Neutrophil (primary cell): ENCODE results near the gene OR2AJ1.

Source experiments
- H3K27ac ChIP-seq: fragments of 200-600 bp; sonication (generic); 2 replicates; pipeline ENCODE4 v1.5.1; 2016; ENCODE audit warnings: mild to moderate bottlenecking, moderate library complexity
- H3K27me3 ChIP-seq: fragments of 200-600 bp; sonication (generic); 2 replicates; pipeline ENCODE4 v1.6.0; 2016; ENCODE audit warnings: mild to moderate bottlenecking
- H3K36me3 ChIP-seq: fragments of 200-600 bp; sonication (generic); 2 replicates; pipeline ENCODE4 v1.5.1; 2017
- H3K4me1 ChIP-seq, 2 experiments: fragments of 200-600 bp in 1 of 2; sonication (generic) in 1 of 2; 1 replicate in 1 of 2; 2 replicates in 1 of 2; pipeline versions ENCODE4 v1.5.1 to v1.6.1; 2013 to 2016; ENCODE audit warnings: low read depth in 1 of 2, low read length in 1 of 2, mild to moderate bottlenecking in 1 of 2, moderate library complexity in 1 of 2; ENCODE audit not compliant: control insufficient read depth in 1 of 2, insufficient read depth in 1 of 2
- H3K4me3 ChIP-seq, 2 experiments: fragments of 200-600 bp in 1 of 2; sonication (generic) in 1 of 2; 1 replicate in 1 of 2; 2 replicates in 1 of 2; pipeline ENCODE4 v1.5.1; 2013 to 2016; ENCODE audit warnings: low read depth in 1 of 2, low read length in 1 of 2, mild to moderate bottlenecking in 1 of 2, moderate library complexity in 1 of 2
- H3K9me3 ChIP-seq: fragments of 200-600 bp; sonication (generic); 2 replicates; pipeline ENCODE4 v1.5.1; 2016
- TF ChIP-seq, protein P1 (sequence below): fragments of 200-600 bp; sonication (generic); IDR thresholded peaks from 2 replicates; pipeline ENCODE4 v1.5.1; 2016; ENCODE audit warnings: antibody characterized with exemption

Gene OR2AJ1

DNA sequence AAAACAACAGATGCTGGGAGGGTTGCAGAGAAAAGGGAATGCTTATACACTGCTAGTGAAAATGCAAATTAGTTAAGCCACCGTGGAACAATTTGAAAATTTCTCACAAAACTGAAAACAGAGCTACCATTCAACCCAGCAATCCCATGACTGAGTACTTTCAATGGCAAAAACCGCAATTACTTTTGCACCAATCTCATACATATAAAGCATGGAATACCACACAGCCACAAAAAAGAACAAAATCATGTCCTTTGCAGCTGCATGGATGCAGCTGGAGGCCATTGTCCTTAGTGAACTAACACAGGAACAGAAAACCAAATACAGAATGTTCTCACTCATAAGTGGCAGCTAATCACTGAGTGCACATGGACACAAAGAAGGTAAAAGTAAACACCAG lies 10.9 kb upstream of the OR2AJ1 start:
- Histone ChIP-seq H3K9me3 (no peaks in the 10 kb centered on the region), H3K36me3 (no peaks in the 10 kb centered on the region), H3K27ac (no peak overlapping the region), H3K4me3 (no peak overlapping the region), H3K27me3 (no peaks in the 10 kb centered on the region), H3K4me1 (no peaks in the 10 kb centered on the region)
- TF ChIP-seq, protein P1, sequence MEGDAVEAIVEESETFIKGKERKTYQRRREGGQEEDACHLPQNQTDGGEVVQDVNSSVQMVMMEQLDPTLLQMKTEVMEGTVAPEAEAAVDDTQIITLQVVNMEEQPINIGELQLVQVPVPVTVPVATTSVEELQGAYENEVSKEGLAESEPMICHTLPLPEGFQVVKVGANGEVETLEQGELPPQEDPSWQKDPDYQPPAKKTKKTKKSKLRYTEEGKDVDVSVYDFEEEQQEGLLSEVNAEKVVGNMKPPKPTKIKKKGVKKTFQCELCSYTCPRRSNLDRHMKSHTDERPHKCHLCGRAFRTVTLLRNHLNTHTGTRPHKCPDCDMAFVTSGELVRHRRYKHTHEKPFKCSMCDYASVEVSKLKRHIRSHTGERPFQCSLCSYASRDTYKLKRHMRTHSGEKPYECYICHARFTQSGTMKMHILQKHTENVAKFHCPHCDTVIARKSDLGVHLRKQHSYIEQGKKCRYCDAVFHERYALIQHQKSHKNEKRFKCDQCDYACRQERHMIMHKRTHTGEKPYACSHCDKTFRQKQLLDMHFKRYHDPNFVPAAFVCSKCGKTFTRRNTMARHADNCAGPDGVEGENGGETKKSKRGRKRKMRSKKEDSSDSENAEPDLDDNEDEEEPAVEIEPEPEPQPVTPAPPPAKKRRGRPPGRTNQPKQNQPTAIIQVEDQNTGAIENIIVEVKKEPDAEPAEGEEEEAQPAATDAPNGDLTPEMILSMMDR = no peak

DNA sequence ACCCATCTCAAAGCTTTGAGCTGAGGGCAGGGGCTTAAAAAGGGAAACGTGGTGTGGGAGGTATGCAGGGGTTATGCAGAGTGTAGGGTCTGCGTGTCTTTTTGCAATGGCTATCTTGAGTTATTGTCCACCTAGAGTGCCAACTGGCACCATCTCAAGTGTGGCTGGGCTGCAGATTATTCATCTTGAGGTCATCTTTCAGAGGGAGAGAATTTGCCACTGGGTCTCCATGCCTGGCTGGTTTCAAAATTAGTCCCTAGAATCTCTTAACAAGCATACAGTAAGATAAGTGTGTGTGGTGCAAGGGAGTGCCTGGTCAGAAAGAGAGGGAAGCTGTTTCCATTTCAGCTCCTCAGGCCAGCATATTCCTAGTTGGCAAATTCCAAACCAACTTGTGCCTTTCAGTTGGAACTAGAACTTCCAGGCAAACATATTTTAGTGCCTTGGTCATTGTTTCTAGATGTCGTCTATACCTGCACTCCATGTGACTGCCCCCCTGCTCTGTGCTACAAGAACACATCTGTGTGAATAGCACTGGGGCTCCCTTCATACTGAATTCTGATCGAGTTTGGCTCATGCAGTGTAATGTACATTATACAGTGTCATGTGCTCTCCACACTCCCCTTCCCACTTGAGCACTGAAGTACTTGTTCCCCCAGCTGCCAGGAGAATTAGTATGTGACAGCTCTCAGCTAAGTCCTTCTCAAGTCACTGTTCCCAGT lies 9.6 kb upstream of the OR2AJ1 start:
- Histone ChIP-seq H3K4me1 (no peaks in the 10 kb centered on the region), H3K9me3 (no peaks in the 10 kb centered on the region), H3K27me3 (no peaks in the 10 kb centered on the region), H3K36me3 (no peaks in the 10 kb centered on the region), H3K27ac (no peak overlapping the region), H3K4me3 (no peak overlapping the region)
- TF ChIP-seq, protein P1 = no peak

DNA sequence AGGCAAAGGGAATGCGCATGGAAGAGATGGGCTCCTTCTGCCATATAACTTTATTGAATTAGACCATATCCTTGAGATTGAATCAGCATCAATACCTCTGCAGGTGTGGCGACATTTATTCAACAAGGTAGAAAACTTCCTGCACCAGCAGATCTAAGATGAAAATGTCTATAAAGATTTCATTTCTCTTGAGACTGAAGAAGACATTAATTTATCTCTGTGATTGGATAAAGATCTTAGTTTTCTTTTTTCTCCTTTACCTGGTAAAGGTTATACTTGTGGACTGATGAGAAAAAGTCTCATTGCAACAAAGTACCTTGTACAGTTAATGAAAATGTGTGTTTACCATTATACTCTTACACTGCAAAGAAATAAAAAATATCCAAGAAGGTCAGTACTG lies 4.7 kb upstream of the OR2AJ1 start, which contains the start of gene OR2T8:
Gene OR2T8, plus strand, starts transcription at position 301 of the 400 bp plus-strand sequence. CDS start 766 bp downstream, outside the sequence.
- Histone ChIP-seq H3K27ac (no peak within 1 kb of the TSS), H3K9me3 (no peaks in the 10 kb centered on the region), H3K27me3 (no peaks in the 10 kb centered on the region), H3K4me1 (no peaks in the 10 kb centered on the region), H3K36me3 (no peaks in the 10 kb centered on the region), H3K4me3 (no peak within 1 kb of the TSS)
- TF ChIP-seq, protein P1 = no peak

DNA sequence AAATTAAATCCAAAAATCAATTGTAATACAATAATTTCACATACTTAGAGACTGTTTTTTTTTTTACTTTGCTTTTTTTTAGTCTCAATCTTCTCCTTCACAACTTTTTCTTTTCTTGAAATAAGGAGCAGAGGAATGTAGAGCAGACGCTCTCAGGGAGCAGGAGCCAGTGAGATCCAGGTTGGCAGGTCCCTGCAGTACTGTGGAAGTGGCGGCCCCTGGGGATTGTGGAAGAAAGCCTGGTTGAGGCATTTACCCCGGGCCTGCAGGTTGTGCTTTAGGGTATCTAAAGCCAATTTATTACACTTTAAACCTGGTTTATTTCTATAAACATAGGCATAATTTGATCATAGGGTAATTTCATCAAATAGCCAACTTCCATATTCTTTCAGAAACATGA lies 748 bp upstream of the OR2AJ1 start:
- no peaks in the 10 kb centered on the region for H3K27me3 ChIP-seq
- no peak overlapping the region for H3K27ac ChIP-seq
- no peaks in the 10 kb centered on the region for H3K9me3 ChIP-seq
- H3K4me1 ChIP-seq = no peaks in the 10 kb centered on the region
- TF ChIP-seq, protein P1 = no peak
- no peaks in the 10 kb centered on the region for H3K36me3 ChIP-seq
- H3K4me3 ChIP-seq = no peak overlapping the region

DNA sequence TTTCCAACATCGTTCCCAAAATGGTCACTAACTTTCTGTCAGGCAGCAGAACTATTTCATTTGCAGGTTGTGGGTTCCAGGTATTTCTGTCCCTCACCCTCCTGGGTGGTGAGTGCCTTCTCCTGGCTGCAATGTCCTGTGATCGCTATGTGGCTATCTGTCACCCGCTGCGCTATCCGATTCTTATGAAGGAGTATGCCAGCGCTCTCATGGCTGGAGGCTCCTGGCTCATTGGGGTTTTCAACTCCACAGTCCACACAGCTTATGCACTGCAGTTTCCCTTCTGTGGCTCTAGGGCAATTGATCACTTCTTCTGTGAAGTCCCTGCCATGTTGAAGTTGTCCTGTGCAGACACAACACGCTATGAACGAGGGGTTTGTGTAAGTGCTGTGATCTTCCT lies 9.3 kb downstream of the OR2AJ1 start:
- H3K27me3 ChIP-seq = no peaks in the 10 kb centered on the region
- no peak overlapping the region for H3K4me3 ChIP-seq
- TF ChIP-seq, protein P1 = no peak
- no peak overlapping the region for H3K27ac ChIP-seq
- H3K9me3 ChIP-seq = no peaks in the 10 kb centered on the region
- peaks cover 0 to 2% of the 10 kb centered on the region in 2 experiments for H3K4me1 ChIP-seq
- no peaks in the 10 kb centered on the region for H3K36me3 ChIP-seq
